CD4-positive, alpha-beta memory T cell (primary cell): ENCODE measurements around the gene FUT9. TPM values are rescaled to one million over a fixed set of nuclear protein-coding genes. Genes with fewer than 3 reads are reported as not detected.

Source experiments
- CTCF ChIA-PET: fragments of 350-600 bp; sonication (Branson Sonifier 250); formaldehyde crosslinking; loops from one replicate; lab custom pipeline; 2021; ENCODE audit warnings: inconsistent platforms; ENCODE audit not compliant: partially characterized antibody; lab: Charles Lee
- POLR2A ChIA-PET: fragments of 350-600 bp; sonication (Branson Sonifier 250); formaldehyde crosslinking; loops from one replicate; lab custom pipeline; 2021; ENCODE audit not compliant: partially characterized antibody; lab: Charles Lee
- DNase-seq, 5 donors: peaks; one replicate each; pipeline versions ENCODE4 v3.0.0 to v3.0.0-alpha.2; 2020 to 2022; ENCODE audit warnings: mixed read lengths in 1 of 5
- H3K27ac ChIP-seq: one replicate; pipeline ENCODE4 v1.7.0; 2013; ENCODE audit warnings: low read depth, low read length
- H3K27me3 ChIP-seq: 2 replicates; pipeline ENCODE4 v1.7.0; 2013; ENCODE audit warnings: mild to moderate bottlenecking, low read length, moderate library complexity; ENCODE audit not compliant: insufficient read depth
- H3K36me3 ChIP-seq: 2 replicates; pipeline ENCODE4 v1.7.0; 2013; ENCODE audit warnings: mild to moderate bottlenecking, low read length, moderate library complexity; ENCODE audit not compliant: insufficient read depth
- H3K4me1 ChIP-seq: 2 replicates; pipeline ENCODE4 v1.7.0; 2013; ENCODE audit warnings: mild to moderate bottlenecking, low read length, moderate library complexity; ENCODE audit not compliant: insufficient read depth
- H3K4me3 ChIP-seq, 2 donors: one replicate each; pipeline ENCODE4 v1.7.0; 2013; ENCODE audit warnings: low read length in 2 of 2, mild to moderate bottlenecking in 1 of 2
- H3K9me3 ChIP-seq, 2 donors: one replicate each; pipeline ENCODE4 v1.7.0; 2013; ENCODE audit warnings: low read length in 2 of 2, control low read depth in 1 of 2; ENCODE audit not compliant: control insufficient read depth in 1 of 2
- H3K27ac Mint-ChIP-seq, 7 donors: one replicate each; pipeline ENCODE4 v1.8.0; 2020 to 2021; ENCODE audit warnings: mixed read lengths in 7 of 7, mild to moderate bottlenecking in 6 of 7, inconsistent platforms in 3 of 7, moderate library complexity in 3 of 7
- H3K27me3 Mint-ChIP-seq, 2 donors: one replicate each; pipeline ENCODE4 v1.8.0; 2020 to 2021; ENCODE audit warnings: mixed read lengths in 2 of 2
- H3K36me3 Mint-ChIP-seq, 2 donors: one replicate each; pipeline ENCODE4 v1.8.0; 2020 to 2021; ENCODE audit warnings: mixed read lengths in 2 of 2, inconsistent platforms in 1 of 2, mild to moderate bottlenecking in 1 of 2
- H3K4me1 Mint-ChIP-seq, 4 donors: one replicate each; pipeline ENCODE4 v1.8.0; 2020 to 2021; ENCODE audit warnings: mixed read lengths in 4 of 4, mild to moderate bottlenecking in 1 of 4
- H3K4me3 Mint-ChIP-seq, 8 donors: one replicate each; pipeline ENCODE4 v1.8.0; 2020 to 2021; ENCODE audit warnings: mixed read lengths in 8 of 8, mild to moderate bottlenecking in 7 of 8, moderate library complexity in 6 of 8, inconsistent platforms in 3 of 8
- H3K9me3 Mint-ChIP-seq, 8 donors: one replicate each; pipeline ENCODE4 v1.8.0; 2020 to 2021; ENCODE audit warnings: mixed read lengths in 8 of 8, mild to moderate bottlenecking in 5 of 8, inconsistent platforms in 3 of 8, moderate library complexity in 1 of 8
- intact Hi-C: fragments of 100-400 bp; cut with micrococcal nuclease; formaldehyde crosslinking; loops from one replicate; pipeline ENCODE4 v1.15.1; 2023
- polyA plus RNA-seq, 2 donors: library from polyadenylated mRNA; unstranded; fragments of 300-500 nt; fragmentation: Illumina TruSeq; gene quantifications; one replicate each; pipeline ENCODE4 v1.2.3, GENCODE V29; 2021
- total RNA-seq, 2 experiments: library from RNA; stranded (reverse); gene quantifications; one replicate each; pipeline ENCODE4 v1.2.3, GENCODE V29; 2021

Gene FUT9
- total RNA-seq (not detected), polyA plus RNA-seq (not detected)

DNA sequence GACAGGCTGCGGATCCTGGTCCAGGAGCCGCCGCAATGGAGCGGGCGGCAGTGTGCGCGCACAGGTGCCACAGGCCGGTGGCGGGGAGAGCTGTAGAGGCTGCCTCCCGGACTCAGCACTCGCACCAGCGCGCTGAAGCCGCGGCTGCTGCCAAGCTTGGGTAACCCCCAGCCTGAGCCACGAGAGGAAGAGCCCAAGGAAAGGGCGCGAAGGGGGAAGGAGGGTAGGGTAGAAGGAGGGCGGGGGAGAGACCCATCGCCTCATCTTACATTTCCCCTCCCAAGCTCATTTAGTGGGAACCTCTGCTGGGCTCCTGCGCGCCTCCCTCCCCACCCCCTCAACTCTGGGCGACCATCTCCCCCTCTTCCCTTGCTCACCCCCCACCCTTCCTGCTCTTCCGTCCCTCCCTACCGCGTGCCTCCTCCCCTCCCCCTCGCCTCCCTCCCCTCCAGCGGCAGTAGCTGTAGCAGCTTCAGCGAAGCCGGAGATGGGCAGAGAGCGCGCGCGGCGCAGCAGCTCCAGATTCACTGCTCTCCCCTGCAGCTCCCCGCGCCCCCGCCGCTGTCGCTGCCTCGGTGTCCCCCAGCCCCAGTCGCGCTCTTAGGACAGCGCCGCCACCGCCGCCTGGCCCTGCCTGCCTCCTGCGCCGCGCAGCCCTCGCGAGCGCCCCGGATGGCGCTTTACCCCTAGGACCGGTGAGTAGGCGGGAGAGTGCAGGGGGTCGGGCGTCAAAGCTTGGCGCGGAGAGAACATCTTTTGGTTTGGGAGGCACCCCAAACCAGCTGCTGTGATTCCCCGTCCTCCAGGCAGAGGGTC, at the start of gene FUT9:
Gene FUT9, plus strand, starts transcription at position 457 of the 816 bp plus-strand sequence. CDS start 187,182 bp downstream, outside the sequence.
- Mint-ChIP-seq H3K27me3 (peaks cover 4 to 20% of the 10 kb centered on the region in 2 donors), H3K27ac (peak within 1 kb of the TSS in 1 of 7 donors; percentile 26), H3K9me3 (peaks cover 0 to 2% (median 0%) of the 10 kb centered on the region in 8 donors), H3K4me3 (no peak within 1 kb of the TSS), H3K4me1 (peaks cover 0 to 2% (median 0%) of the 10 kb centered on the region in 4 donors), H3K36me3 (no peaks in the 10 kb centered on the region)
- Histone ChIP-seq H3K9me3 (no peaks in the 10 kb centered on the region), H3K4me1 (no peaks in the 10 kb centered on the region), H3K27me3 (no peaks in the 10 kb centered on the region), H3K36me3 (no peaks in the 10 kb centered on the region), H3K4me3 (no peak within 1 kb of the TSS), H3K27ac (no peak within 1 kb of the TSS)
- no peak for DNase-seq
- POLR2A ChIA-PET = no interaction called here
- CTCF ChIA-PET = no interaction called here
- intact Hi-C loops = no loop called here

DNA sequence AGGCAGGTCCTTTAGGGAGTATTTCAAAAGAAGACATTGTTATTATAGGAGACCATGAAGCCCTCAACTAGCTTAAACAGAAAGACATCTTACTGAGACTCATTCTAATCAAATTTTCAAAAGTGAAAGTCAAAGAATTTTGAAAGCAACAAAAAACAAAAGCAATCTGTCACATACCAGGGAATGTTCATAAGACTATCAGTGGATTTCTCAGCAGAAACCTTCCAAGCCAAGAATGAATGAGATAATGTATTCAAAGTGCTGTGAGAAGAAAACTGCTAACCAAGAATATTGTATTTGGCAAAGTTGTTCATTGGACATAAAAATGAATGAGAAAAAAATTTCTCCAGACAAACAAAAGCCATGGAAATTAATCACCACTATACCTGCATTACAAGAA, 48.2 kb upstream of the FUT9 start:
- no peaks in the 10 kb centered on the region for H3K36me3 Mint-ChIP-seq
- intact Hi-C loops = no loop called here

DNA sequence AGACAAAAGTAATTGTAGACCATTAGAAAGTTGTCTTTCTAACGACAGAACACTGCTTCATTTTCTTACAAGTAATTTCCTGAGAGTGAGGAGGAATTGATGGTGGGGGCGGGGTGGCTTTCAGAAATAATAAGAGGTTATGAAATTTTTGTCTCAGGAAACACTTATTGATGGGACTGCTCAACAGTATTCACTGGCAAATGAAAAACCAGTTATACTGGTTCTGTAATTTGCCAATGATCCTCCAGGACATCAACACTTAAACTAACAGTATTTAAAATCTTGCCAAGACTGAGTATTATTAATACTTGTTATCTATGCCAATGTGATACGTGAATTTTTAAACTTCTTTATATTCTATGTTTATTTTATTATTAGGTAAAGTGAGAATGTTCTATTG, 41.8 kb upstream of the FUT9 start:
- POLR2A ChIA-PET = no interaction called here
- Mint-ChIP-seq H3K9me3 (peaks cover 0 to 7% (median 2%) of the 10 kb centered on the region in 8 donors), H3K36me3 (no peaks in the 10 kb centered on the region), H3K4me1 (no peaks in the 10 kb centered on the region), H3K27me3 (no peaks in the 10 kb centered on the region), H3K4me3 (no peak overlapping the region), H3K27ac (no peak overlapping the region)
- Histone ChIP-seq H3K27ac (no peak overlapping the region), H3K4me1 (no peaks in the 10 kb centered on the region), H3K4me3 (no peak overlapping the region), H3K36me3 (no peaks in the 10 kb centered on the region), H3K9me3 (no peaks in the 10 kb centered on the region), H3K27me3 (no peaks in the 10 kb centered on the region)
- intact Hi-C loops = no loop called here
- CTCF ChIA-PET = no interaction called here
- DNase-seq = no peak

More for the DNA sequence above, 48.2 kb upstream of the FUT9 start:
- no peaks in the 10 kb centered on the region for H3K4me1 ChIP-seq
- Mint-ChIP-seq H3K27ac (no peak overlapping the region), H3K4me1 (no peaks in the 10 kb centered on the region), H3K4me3 (no peak overlapping the region), H3K9me3 (peaks cover 2 to 12% (median 6%) of the 10 kb centered on the region in 8 donors), H3K27me3 (no peaks in the 10 kb centered on the region)
- no peak for DNase-seq
- CTCF ChIA-PET = no interaction called here
- POLR2A ChIA-PET = no interaction called here
- H3K27ac ChIP-seq = no peak overlapping the region
- no peak overlapping the region for H3K4me3 ChIP-seq
- no peaks in the 10 kb centered on the region for H3K36me3 ChIP-seq
- H3K9me3 ChIP-seq = peaks cover 0 to 3% of the 10 kb centered on the region in 2 donors
- no peaks in the 10 kb centered on the region for H3K27me3 ChIP-seq

DNA sequence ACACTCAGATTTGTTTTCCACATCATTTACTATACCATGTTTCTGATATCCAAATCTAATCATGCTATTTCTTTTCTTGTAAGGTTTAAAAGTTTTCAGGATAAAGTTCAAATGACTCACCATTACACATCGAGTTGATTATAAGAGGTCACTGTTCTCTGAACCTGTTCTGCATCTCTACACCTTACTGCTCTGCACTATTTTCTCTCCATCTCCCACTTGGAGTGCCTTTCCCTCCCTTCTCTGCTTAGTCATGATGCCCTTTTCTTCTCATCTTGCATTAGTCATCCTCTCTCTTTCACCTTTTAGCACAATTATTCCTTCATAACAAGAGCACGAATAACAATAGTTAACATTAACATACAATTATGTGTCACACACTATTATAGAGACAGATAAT, 37.5 kb upstream of the FUT9 start:
- intact Hi-C loops = no loop called here
- no peaks in the 10 kb centered on the region for H3K27me3 Mint-ChIP-seq
- peaks cover 0 to 2% (median 0%) of the 10 kb centered on the region in 8 donors for H3K9me3 Mint-ChIP-seq
- H3K4me3 Mint-ChIP-seq = no peak overlapping the region
- no peak overlapping the region for H3K4me3 ChIP-seq
- H3K4me1 ChIP-seq = no peaks in the 10 kb centered on the region
- H3K27ac ChIP-seq = no peak overlapping the region
- no peaks in the 10 kb centered on the region for H3K36me3 ChIP-seq
- H3K27me3 ChIP-seq = no peaks in the 10 kb centered on the region
- ChIA-PET CTCF (no interaction called here), POLR2A (no interaction called here)
- H3K27ac Mint-ChIP-seq = no peak overlapping the region
- DNase-seq = no peak
- H3K9me3 ChIP-seq = no peaks in the 10 kb centered on the region
- H3K36me3 Mint-ChIP-seq = no peaks in the 10 kb centered on the region
- no peaks in the 10 kb centered on the region for H3K4me1 Mint-ChIP-seq

DNA sequence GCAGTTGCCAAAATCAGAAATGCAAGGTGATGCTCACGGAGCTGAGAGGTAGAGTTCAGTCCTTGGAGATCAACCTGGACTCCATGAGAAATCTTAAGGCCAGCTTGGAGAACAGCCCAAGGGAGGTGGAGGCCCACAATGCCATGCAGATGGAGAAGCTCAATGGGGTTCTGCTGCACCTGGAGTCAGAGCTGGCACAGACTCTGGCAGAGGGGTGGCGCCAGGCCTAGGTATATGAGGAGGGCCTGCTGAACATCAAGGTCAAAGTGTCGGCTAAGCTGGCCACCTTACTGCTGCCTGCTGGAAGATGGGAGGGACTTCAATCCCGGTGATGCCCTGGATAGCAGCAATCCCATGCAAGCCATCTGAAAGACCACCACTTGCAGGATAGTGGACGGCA, 23.9 kb upstream of the FUT9 start:
- Histone ChIP-seq H3K9me3 (no peaks in the 10 kb centered on the region), H3K27ac (no peak overlapping the region), H3K27me3 (no peaks in the 10 kb centered on the region), H3K4me3 (no peak overlapping the region), H3K4me1 (no peaks in the 10 kb centered on the region), H3K36me3 (no peaks in the 10 kb centered on the region)
- no peaks in the 10 kb centered on the region for H3K36me3 Mint-ChIP-seq
- no peak overlapping the region for H3K4me3 Mint-ChIP-seq
- peaks cover 3 to 30% (median 18%) of the 10 kb centered on the region in 8 donors for H3K9me3 Mint-ChIP-seq
- ChIA-PET CTCF (no interaction called here), POLR2A (no interaction called here)
- intact Hi-C loops = no loop called here
- DNase-seq = no peak
- H3K4me1 Mint-ChIP-seq = no peaks in the 10 kb centered on the region
- H3K27ac Mint-ChIP-seq = no peak overlapping the region
- H3K27me3 Mint-ChIP-seq = no peaks in the 10 kb centered on the region

DNA sequence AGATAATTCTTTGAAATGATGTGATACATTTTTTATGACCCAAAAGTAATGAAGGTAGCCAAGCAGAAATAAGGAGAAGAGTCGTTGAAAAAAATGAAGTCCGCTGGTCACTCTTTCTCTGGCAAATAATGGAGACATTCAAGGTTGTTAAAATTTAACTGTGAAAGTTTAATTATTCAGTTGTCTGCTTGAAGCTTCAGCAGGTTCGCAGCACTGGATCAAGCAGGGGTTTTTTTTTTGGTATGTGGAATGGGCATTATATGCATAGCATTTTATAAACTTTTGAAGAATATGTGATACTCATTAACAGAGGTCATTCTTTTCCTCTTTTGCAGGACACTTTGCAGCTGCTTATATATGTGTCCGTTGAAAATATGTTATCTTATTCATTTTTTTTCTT, 21.6 kb upstream of the FUT9 start:
- no peaks in the 10 kb centered on the region for H3K36me3 Mint-ChIP-seq
- intact Hi-C loops = no loop called here

DNA sequence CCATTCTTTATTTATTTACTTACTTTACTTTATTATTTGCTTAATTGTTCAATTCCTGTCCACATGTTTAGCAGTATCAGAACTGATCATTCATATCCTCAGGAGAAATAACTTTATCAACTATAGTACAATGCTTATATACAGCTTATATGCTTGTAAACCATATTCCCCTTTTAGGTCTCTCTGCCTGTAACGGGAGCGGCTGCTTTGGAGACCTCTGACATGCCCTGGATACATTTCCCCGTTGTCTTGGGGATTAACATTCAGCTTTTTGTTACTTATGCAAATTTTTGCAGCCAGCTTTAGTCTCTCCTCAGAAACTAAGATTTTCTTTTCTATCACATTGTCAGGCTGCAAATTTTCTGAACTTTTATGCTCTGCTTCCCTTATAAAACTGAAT, 17.6 kb upstream of the FUT9 start:
- H3K4me3 ChIP-seq = no peak overlapping the region
- Mint-ChIP-seq H3K27ac (no peak overlapping the region), H3K4me1 (no peaks in the 10 kb centered on the region), H3K36me3 (no peaks in the 10 kb centered on the region), H3K4me3 (no peak overlapping the region), H3K27me3 (no peaks in the 10 kb centered on the region), H3K9me3 (peaks cover 0 to 9% (median under 1%) of the 10 kb centered on the region in 8 donors)
- DNase-seq = no peak
- no peaks in the 10 kb centered on the region for H3K36me3 ChIP-seq
- H3K27me3 ChIP-seq = no peaks in the 10 kb centered on the region
- intact Hi-C loops = no loop called here
- H3K27ac ChIP-seq = no peak overlapping the region
- no peaks in the 10 kb centered on the region for H3K9me3 ChIP-seq
- ChIA-PET CTCF (no interaction called here), POLR2A (no interaction called here)
- H3K4me1 ChIP-seq = no peaks in the 10 kb centered on the region

More for the DNA sequence above, 21.6 kb upstream of the FUT9 start:
- Histone ChIP-seq H3K9me3 (no peaks in the 10 kb centered on the region), H3K36me3 (no peaks in the 10 kb centered on the region), H3K4me1 (no peaks in the 10 kb centered on the region), H3K27ac (no peak overlapping the region), H3K27me3 (no peaks in the 10 kb centered on the region), H3K4me3 (no peak overlapping the region)
- no peaks in the 10 kb centered on the region for H3K27me3 Mint-ChIP-seq
- H3K4me3 Mint-ChIP-seq = no peak overlapping the region
- H3K4me1 Mint-ChIP-seq = no peaks in the 10 kb centered on the region
- peaks cover 0 to 26% (median 17%) of the 10 kb centered on the region in 8 donors for H3K9me3 Mint-ChIP-seq
- ChIA-PET POLR2A (no interaction called here), CTCF (no interaction called here)
- DNase-seq = no peak
- no peak overlapping the region for H3K27ac Mint-ChIP-seq
